ENCODE results near the gene NT5DC1.

Gene NT5DC1

GRCh38 chr6:116173928-116174327 is 73.3 kb downstream of the NT5DC1 start:
- TF ChIP-seq REST (IDR thresholded peaks at IDR 0.05; ENCODE audit: insufficient replicate concordance, low read depth) (no peak), CTCF (IDR thresholded peaks at IDR 0.05; ENCODE audit: insufficient read depth, low read length) (no peak), POLR2AphosphoS5 (IDR thresholded peaks at IDR 0.05; ENCODE audit: low read depth) (no peak), SPI1 (IDR thresholded peaks at IDR 0.05; ENCODE audit: borderline replicate concordance, low read depth) (no peak), GABPA (IDR thresholded peaks at IDR 0.05; ENCODE audit: low read depth) (no peak)
- no peak for DNase-seq (ENCODE audit: low read depth in 1 of 2, low spot score in 1 of 2)

GRCh38 chr6:116175344-116175743 is 74.7 kb downstream of the NT5DC1 start:
- Histone ChIP-seq H3K4me3 (replicated peaks; ENCODE audit: insufficient read depth, low read length) (no peak overlapping the region), H3K27me3 (ENCODE audit: insufficient read depth, poor library complexity, severe bottlenecking) (no peaks in the 10 kb centered on the region), H3K27ac (replicated peaks) (no peak overlapping the region)
- no peak for DNase-seq (ENCODE audit: low read depth in 1 of 2, low spot score in 1 of 2)
- TF ChIP-seq SPI1 (IDR thresholded peaks at IDR 0.05; ENCODE audit: borderline replicate concordance, low read depth): no peak
- TF ChIP-seq GABPA (IDR thresholded peaks at IDR 0.05; ENCODE audit: low read depth): no peak
- no peak for TF ChIP-seq POLR2AphosphoS5 (IDR thresholded peaks at IDR 0.05; ENCODE audit: low read depth)
- TF ChIP-seq REST (IDR thresholded peaks at IDR 0.05; ENCODE audit: insufficient replicate concordance, low read depth): no peak
- no peak for TF ChIP-seq CTCF (IDR thresholded peaks at IDR 0.05; ENCODE audit: insufficient read depth, low read length)

More at GRCh38 chr6:116173928-116174327, 73.3 kb downstream of the NT5DC1 start:
- H3K27ac ChIP-seq (replicated peaks): no peak overlapping the region
- H3K4me3 ChIP-seq (replicated peaks; ENCODE audit: insufficient read depth, low read length): no peak overlapping the region
- no peaks in the 10 kb centered on the region for H3K27me3 ChIP-seq (ENCODE audit: insufficient read depth, poor library complexity, severe bottlenecking)

- Histone ChIP-seq H3K4me3 (replicated peaks; ENCODE audit: insufficient read depth, low read length) (no peak overlapping the region), H3K27me3 (ENCODE audit: insufficient read depth, poor library complexity, severe bottlenecking) (no peaks in the 10 kb centered on the region), H3K27ac (replicated peaks) (no peak overlapping the region)
- DNase-seq (ENCODE audit: low read depth in 1 of 2, low spot score in 1 of 2): no peak
- TF ChIP-seq SPI1 (IDR thresholded peaks at IDR 0.05; ENCODE audit: borderline replicate concordance, low read depth): no peak
- TF ChIP-seq GABPA (IDR thresholded peaks at IDR 0.05; ENCODE audit: low read depth): no peak
- no peak for TF ChIP-seq REST (IDR thresholded peaks at IDR 0.05; ENCODE audit: insufficient replicate concordance, low read depth)
- TF ChIP-seq POLR2AphosphoS5 (IDR thresholded peaks at IDR 0.05; ENCODE audit: low read depth): no peak
- no peak for TF ChIP-seq CTCF (IDR thresholded peaks at IDR 0.05; ENCODE audit: insufficient read depth, low read length)
Measured at GRCh38 chr6:116176596-116176995, 75.9 kb downstream of the NT5DC1 start.

Measured in HL-60 (cell line).